Measurements from ENCODE around the gene NKAIN2.
"Not testable (repeated sequence)": the region's sequence is repeated elsewhere in the genome, so short reads cannot be mapped to it uniquely, and the experiment has no call there.

NKAIN2 gene

DNA sequence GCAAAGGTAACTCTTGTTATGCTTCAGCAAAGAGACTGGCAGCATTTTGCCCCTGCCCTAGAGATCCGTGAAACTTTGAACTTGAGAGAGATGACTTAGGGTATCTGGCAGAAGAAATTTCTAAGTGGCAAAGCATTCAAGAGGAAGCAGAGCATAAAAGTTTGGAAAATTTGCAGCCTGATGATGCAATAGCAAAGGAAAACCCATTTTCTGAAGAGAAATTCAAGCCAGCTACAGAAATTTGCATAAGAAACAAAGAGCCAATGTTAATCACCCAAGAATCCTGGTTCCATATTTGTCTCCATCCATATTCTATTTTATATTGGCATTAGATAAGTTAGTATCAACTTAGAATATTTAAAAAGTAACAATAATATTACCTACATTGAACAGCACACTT, 934.1 kb downstream of the NKAIN2 start:
- not testable (repeated sequence) for DNase-seq

DNA sequence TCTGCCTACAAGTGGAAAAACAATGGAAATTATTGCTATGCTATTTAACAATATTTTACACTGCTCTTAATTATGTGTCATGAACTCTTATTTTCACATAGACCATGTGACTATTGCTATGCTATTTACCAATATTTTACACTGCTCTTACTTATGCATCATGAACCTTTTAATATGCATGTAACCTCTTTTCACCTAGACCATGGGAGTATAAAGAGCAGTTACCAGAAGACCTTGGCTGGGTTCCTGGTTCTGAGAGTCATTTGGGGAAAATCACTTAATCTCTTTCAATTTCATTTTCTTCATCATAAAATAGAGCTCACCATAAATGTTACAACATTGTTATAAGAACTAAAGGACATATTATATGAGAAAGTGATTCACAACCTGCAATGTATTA, 934.8 kb downstream of the NKAIN2 start:
- DNase-seq = no peak

DNA sequence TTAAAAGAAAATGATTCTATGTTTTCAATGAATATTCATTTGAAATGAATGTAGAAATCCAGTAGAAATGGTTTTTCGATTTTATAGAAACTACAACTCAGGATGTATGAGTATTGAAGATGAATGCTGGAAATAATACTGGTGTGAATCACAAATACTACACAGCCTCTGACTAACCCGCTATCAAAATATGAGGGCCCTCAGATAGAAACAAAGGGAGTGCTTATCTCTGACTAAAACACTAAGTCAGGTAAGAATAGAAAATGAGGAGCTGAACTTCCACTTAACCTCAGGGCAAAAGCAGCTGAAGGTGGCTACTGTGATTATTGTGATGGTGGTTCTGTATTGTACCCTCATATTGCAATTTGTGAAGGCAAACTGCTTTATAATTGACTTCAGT, 937.7 kb downstream of the NKAIN2 start:
- no peak for DNase-seq

DNA sequence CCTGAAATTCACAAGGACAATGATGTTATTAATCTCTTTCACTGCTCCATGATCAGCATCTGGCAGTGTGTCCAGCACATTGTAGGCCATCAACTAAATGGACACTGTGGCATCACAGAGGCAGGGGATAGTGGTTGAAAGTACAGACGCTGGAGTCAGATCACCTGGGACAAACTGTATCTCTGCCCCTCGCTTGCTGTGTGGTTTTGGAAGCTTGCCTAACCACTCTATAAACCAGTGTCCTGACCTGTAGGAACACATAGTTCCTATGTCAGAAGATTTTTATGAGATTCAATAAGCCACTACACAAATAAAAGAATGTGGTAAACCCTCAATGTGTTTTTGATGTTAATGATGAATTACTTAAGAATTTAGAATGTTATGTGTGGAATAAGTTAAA, 939.3 kb downstream of the NKAIN2 start:
- no peak for DNase-seq

DNA sequence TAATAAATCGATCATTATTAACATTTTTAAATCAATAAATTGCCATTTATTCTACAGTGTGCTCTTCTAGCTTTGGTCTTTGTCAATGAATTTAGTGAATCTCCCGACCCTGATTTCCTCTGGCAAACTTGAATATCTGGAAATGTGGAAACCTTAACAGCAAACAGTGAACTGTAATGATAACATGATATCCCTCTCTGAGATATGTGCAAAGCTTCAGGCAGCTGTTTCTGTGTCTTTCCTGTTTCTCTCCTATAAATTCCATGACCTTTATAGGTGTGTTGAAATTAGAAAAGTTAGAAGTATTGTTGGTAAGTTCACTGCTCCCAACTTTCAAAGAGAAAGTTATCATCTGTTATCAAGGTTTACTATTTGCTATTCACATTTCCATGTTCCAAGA, 939.8 kb downstream of the NKAIN2 start:
- no peak for DNase-seq

DNA sequence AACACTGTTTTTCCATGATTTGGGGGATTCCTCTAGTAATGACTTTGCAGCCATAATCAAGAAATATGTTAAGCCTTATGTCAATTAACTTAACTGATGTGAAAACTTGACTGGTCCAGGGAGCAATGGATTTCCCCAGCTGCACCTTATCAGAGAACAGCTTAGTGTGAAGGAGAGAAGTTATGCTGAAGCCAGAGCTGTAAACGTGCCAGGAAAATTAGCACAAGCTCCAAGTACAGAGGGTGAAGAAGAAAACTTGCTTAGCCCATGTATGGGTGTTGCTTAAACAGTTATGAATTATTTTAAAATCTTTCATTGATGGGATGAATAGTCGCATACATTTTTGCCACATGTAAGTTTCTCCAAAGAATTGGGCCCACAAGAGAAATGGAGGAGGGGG, 943.7 kb downstream of the NKAIN2 start:
- DNase-seq = no peak

DNA sequence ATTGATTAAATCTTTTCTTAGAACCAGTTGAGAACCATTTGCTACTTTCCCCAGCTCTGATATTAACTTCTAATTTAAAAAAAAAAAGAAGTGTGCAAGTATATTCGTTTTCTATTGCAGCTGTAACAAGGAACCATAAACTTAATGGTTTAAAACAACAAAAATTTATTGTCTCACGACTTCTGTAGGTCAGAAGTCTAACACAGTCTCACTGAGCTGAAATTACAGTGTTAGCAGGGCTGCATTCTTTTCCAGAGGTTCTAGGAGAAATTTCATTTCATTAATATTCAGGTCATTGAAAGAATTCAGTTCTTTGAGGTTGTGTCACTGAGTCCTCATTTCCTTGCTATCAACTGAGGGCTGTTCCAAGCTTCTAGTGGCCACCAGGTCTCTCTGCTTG, 945.1 kb downstream of the NKAIN2 start:
- DNase-seq = no peak

DNA sequence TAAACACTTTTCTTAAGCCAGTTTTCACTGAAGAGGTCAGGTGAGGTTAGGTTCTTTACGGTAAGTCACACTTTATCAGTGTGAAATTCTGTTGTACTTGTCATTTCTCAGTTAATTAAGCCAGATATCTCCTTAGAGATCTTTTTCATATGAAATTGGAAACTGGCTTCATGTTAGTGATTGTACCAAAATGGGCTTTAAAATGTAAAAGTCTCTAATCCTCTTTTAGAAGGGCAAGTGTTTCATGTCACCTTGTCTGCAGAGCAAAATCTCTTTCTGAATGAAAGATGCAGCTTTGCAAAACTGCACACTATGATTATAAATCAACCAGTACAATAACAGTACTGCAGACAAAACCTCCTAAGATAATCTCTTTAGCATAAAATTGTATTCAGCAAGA, 949.3 kb downstream of the NKAIN2 start:
- no peak for DNase-seq

DNA sequence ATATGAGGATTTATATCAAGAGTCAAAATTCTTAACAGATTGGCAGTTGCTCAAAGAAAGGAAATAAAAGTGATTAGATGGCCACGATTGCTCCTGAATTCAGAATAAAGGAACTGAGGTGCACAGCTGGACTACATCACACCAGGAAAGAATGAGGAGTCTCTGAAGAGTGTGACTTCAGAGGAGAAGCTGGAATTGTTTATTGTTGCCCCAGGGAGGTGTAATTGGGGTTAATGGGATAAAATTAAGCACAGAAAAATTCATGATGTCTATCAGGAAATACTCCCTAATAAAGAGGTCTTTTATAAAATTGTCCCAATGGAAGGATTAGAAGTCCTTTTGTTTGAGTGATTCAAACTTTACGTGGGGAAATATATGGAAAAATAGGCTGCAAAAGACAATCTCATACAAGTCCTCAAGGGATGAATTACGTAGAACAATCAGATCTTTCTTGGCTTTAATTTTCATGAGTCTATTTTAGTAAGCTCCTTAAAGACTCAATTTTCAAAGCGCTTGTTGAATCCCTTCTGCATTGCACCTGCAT, 950.0 kb downstream of the NKAIN2 start:
- DNase-seq = no peak

DNA sequence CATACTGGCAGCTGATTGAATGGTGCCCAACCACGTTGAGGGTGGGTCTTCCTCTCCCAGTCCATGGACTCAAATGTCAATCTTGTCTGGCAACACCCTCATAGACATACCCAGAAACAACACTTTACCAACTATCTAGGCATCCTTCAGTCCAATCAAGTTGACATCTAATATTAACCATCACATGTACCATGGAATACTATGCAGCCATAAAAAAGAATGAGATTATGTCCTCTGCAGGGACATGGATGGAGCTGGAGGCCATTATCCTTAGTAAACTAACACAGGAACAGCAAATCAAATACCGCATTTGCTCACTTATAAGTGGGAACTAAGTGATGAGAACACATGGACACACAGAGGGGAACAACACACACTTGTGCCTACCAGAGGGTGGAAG, 951.7 kb downstream of the NKAIN2 start:
- DNase-seq = no peak

DNA sequence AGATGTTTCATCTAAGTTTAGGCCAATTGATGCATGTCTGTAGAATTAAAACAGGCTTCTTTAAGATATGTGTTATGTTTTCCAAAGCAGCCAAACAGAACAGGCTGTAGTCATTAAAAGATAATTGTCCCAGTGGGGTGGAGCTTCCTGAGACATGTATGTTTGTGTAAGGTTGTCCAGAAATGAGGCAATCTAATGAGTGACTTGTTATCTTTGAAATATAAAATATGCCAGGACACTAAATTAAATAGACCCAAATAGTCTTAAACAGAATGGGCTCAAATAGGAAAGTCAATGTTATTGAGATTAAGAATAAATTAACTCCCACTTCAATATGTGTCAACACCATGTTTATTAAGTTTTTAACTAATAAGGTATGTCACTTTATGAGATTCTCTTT, 953.9 kb downstream of the NKAIN2 start:
- DNase-seq = no peak

DNA sequence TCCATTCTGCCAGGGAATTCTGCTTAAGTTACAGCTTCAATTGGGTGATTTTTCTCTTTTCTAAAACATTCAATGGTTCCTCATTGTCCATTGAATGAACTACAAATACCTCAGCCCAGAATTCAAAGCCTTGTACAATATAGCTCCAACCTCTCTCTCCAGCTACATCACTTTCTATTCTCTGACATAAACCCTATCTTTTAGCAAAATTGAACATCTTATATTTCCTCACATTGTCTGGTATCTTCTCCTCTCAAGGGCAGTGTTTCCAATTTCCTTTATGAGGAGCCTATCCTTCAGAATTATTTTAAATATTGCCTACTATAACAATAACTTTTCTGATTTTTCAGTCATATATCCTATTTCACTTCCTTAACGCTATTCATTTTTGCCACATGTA, 955.0 kb downstream of the NKAIN2 start:
- no peak for DNase-seq

DNA sequence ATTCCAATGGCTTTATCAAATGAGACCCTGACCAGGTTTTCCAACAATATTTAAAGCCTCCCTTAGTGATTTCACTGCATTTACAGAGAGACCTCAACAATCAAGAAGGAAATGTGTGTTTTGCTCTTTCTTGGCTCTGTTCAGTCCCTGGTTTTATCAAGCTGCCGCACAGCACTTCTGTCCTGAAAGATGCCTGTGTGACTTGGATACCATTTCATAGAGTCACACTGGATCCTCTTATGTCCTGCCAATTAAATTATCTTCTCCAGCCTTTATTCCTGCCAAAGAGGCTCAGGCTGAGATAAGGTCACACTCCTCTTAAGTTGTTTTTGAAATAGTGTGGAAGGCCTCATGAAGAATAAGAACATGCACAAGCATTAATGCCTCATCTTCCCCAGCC, 961.6 kb downstream of the NKAIN2 start:
- DNase-seq = no peak

DNA sequence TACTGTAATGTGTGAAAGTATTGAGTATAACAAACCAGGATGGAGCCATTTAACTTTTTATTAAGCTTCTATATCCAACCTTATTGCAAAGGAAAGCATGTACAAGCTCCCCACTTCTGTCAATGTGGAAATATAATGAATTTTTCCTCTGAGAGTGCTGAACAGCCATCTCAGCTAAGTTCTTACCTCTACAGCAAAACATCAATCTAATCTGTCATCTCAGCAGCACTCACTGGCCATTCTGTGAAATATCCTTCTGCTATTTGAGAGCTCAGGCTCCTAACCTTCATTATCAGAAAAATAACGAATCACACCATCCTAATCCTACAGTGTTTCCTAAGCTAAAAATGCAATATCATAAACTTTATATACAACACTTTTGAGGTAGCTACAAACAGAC, 964.6 kb downstream of the NKAIN2 start:
- DNase-seq = no peak

DNA sequence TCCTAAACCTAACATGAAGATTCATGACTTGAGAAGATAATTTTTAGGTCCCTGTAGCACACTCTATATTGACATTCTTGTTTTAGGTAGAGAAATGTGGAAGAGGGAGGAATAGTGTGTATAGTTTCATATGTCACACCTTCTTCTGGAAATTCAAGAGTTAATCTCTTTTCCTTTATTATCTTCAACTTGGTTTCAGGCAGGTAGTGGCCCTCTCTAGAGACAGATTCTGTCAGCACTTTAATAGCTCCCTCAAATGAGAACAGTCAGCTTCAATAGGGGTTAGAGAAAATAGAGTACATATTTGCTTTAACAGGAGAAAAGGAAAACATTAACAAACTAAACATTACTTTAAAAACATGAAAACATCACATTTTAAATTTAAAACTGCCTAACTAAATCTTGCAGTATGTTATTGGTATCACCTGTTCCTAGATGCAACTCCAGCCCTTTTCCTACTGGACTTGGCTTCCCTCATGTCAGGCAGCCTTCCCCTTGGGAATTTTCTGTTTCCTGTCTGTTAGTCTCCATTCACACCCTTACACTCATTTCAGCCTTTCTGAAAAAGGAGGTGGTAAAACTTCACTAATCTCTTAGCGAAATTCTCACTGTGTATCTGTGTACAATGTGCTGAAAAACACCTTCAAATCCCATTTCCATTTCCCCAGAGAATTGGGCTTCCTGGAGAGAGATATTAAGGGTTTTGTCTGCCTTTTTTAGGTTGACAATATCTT, 966.3 kb downstream of the NKAIN2 start:
- no peak for DNase-seq

DNA sequence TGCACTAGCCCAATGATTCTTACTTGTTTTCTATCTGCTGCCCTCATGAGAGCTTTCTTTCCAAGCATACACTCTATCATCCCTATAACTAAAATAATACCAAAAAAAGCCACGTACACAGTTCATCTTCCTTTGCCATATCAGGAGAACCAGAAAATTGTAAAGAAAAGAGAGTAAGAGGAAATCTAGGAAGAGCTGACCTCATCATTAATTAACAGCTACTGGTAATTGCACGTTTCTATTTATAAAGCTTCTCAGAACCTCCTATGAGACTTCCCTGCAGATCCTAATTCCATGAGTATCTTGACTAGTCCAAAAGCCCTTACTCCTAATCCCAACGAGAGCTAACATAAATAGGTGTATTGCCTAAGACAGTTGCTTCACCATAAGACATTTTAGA, 967.1 kb downstream of the NKAIN2 start:
- no peak for DNase-seq

DNA sequence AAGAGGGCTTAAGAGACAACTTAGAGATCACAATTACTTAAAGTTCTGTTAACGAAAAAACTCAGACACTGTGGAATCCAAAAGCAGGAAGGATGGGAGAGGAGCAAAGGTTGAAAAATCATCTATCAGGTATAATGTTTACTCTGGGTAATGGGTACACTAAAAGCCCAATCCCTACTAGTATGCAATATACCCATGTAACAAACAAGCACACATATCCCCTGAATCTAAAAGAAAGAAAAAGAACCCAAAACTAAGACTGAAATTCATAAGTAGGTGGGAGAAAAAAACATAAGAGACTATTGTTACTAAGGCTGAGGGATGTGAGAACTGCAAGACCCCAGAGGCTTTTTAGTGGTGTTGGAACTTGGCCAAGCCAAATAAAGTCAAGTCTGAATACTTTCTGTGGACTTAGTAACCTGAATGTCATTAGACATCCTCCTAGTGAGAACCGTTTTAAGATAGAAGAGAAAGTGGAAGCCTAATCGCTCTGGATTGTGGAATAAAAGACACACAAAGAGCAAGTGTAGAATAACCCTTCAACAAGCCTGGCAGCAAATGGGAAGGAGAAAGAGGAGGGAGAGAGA, 969.2 kb downstream of the NKAIN2 start:
- no peak for DNase-seq

DNA sequence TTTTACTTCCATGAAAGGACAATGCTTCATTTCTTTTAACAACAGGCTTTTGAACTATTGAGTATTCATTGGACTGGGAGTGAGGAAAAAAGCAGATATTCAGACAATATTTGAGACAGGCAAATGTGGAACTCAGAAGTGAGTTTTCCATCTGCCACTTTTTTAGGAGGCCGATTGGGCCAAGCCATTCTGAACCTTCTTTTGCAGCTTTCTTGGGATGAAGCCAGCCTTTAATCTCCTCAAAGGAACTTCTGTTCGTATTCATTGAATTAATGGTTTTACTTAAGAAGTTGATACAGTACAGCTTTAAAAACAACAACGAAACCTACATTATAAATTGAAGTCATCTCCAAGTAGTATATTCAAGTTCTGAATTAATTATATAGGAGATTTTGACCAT, 971.5 kb downstream of the NKAIN2 start:
- no peak for DNase-seq

DNA sequence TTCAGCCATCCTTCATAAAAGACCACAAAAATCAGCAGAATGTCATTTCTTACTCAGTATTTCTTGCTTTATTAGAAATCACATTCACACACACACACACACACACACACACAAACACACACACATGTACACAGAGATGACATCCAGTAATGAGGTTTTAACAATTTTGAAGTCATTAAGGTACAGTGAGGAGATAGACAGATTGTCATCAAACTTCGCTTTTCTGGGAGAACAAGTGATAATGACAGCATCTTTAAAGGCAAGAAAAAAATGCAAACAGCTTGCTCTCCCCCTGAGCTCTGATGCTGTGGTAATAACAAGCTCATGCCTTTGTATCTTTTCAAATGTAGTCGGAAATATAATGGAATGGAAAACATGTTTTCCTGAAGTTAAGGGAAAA, 974.2 kb downstream of the NKAIN2 start:
- no peak for DNase-seq

DNA sequence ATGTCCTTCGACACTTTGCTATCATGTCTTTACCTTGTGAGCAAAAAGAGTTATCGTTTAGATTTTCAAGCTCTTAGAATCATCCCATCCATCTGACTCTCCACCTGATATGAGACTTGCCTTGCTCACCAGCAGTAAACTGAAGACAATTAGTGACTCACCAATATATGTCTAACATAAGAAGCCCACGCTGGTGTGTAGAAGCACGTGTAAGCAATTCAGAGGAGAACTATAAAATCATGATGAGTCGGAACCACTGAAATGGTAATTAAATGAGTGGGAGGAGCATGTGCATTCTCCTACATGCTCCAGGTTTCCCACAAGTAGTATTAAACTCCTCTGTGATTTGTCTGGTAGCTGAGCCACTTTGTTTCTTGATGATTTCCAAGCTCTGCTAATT, 977.0 kb downstream of the NKAIN2 start:
- no peak for DNase-seq

DNA sequence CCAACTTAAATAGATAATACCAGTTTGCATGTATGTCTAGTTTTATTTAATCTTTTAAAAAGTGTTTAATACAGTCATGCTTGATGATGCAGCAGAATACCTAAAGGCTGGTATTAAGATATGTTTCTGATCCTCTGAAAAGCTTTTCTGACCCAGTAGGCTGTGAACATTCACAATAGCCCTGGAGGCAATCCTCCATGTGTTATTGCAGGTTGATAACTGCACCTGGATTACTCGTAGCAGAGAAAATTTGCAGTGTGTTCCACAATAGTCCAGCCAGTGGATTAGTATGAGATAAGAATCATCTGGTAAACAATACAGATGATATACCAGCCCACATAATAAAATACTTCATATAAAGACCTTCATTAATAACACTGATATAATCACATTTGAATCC, 979.7 kb downstream of the NKAIN2 start:
- DNase-seq = no peak

DNA sequence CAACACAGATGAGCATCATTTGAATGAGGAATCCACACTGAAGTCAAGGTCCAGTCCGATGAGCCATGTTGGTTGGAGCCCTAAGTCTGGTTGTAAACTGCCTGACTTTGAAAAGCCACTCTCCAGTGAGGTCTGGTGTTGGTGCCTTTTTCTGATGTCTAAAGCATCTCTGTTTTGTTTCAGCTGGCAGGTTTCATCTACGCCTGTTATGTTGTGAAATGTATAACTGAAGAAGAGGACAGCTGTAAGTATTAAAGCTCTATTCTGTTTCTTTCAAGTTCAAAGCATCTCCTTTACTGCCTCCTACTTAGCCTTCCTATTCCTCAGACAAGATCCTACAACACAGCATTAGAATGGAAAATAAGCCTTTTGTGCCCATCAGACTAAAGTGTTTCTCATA, 987.5 kb downstream of the NKAIN2 start:
- no peak for DNase-seq

DNA sequence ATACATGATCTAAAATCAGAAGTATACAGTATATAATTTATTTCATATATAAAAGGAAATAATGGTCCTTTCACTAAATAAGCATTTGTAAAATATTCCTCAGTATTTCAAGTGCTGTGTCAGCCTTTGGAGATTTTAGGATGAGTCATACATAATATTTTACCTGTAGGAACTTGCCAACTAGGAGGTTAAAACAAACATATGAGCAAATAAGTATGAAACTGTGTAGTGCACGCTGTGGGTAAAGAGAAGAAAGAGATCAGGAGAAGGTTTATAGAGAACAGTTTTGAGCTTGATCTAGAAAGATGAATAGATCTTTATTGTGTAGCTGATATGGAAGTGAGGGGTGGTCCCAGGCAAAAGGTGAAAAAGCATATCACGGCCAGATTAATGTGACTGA, 988.7 kb downstream of the NKAIN2 start:
- no peak for DNase-seq

DNA sequence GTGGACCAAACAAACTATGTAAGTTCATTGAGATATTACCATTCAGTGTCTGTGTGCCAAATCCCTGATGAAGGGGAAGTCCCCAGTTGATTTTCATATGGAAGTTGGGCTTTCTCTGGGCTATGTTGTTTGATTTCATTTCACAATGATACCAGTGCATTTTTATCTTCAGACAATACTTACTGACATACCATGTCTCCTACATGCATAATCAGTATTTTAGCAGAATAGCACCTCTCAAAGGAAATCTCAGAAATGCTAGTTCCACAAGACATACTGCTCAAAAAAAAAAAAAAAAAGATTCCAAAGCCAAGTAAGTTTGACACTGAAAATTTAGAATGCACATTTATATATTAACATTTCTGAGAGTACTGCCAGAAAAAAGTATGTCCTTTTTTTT, 989.7 kb downstream of the NKAIN2 start:
- DNase-seq = no peak
